DOHH2 (cell line): ENCODE measurements around the gene TLR5.

Source experiments
- H3F3A ChIP-seq: fragments of 200-600 bp; sonication (generic), shearing (Covaris generic); 2 replicates; pipeline ENCODE4 v1.6.0; 2016; ENCODE audit warnings: antibody characterized with exemption, mild to moderate bottlenecking; ENCODE audit not compliant: control insufficient read depth, insufficient read depth
- H3K27ac ChIP-seq: fragments of 200-600 bp; sonication (generic); 2 replicates; pipeline ENCODE4 v1.5.1; 2014; ENCODE audit warnings: low read depth, mild to moderate bottlenecking, low read length, moderate library complexity
- H3K27me3 ChIP-seq: fragments of 200-600 bp; sonication (generic); 2 replicates; pipeline ENCODE4 v1.6.1; 2014; ENCODE audit warnings: mild to moderate bottlenecking, low read length, mixed read lengths; ENCODE audit not compliant: control insufficient read depth
- H3K36me3 ChIP-seq: fragments of 200-600 bp; sonication (generic); 2 replicates; pipeline ENCODE4 v1.6.1; 2014; ENCODE audit warnings: mild to moderate bottlenecking, low read length, moderate library complexity, mixed read lengths; ENCODE audit not compliant: control insufficient read depth
- H3K4me1 ChIP-seq: fragments of 200-600 bp; sonication (generic); 2 replicates; pipeline ENCODE4 v1.6.1; 2014; ENCODE audit warnings: mild to moderate bottlenecking, low read length, mixed read lengths; ENCODE audit not compliant: control insufficient read depth
- H3K4me2 ChIP-seq: fragments of 200-600 bp; sonication (generic); 2 replicates; pipeline ENCODE4 v1.6.0; 2014; ENCODE audit warnings: mild to moderate bottlenecking, low read length, moderate library complexity
- H3K4me3 ChIP-seq: fragments of 200-600 bp; sonication (generic); 2 replicates; pipeline ENCODE4 v1.5.1; 2014; ENCODE audit warnings: mild to moderate bottlenecking, low read length, mixed read lengths
- H3K79me2 ChIP-seq: fragments of 200-600 bp; sonication (generic); 2 replicates; pipeline ENCODE4 v1.6.1; 2014; ENCODE audit warnings: mild to moderate bottlenecking, low read length, mixed read lengths; ENCODE audit not compliant: control insufficient read depth
- H3K9me2 ChIP-seq: fragments of 200-600 bp; sonication (generic); replicated peaks from 2 replicates; pipeline ENCODE4 v1.6.1; 2014; ENCODE audit warnings: mild to moderate bottlenecking, low read length, mixed read lengths; ENCODE audit not compliant: control insufficient read depth
- H3K9me3 ChIP-seq: fragments of 200-600 bp; sonication (generic); 2 replicates; pipeline ENCODE4 v1.6.1; 2014; ENCODE audit warnings: antibody characterized with exemption, low read length, mixed read lengths; ENCODE audit not compliant: control insufficient read depth, insufficient read depth
- H4K20me1 ChIP-seq: fragments of 200-600 bp; sonication (generic); 2 replicates; pipeline ENCODE4 v1.6.0; 2014; ENCODE audit warnings: low read depth, mild to moderate bottlenecking, antibody characterized with exemption, low read length, moderate library complexity; ENCODE audit not compliant: control insufficient read depth, insufficient read depth
- CTCF ChIP-seq: fragments of 200-600 bp; sonication (generic); IDR thresholded peaks from one replicate; pipeline ENCODE4 v1.5.1; 2014; ENCODE audit warnings: antibody characterized with exemption, mild to moderate bottlenecking, low read depth, low read length; ENCODE audit not compliant: poor library complexity, severe bottlenecking
- EZH2phosphoT487 ChIP-seq: fragments of 200-600 bp; sonication (generic); IDR thresholded peaks from 2 replicates; pipeline ENCODE4 v1.6.1; 2017; ENCODE audit warnings: borderline replicate concordance, mild to moderate bottlenecking, antibody characterized with exemption, low read length, moderate library complexity, mixed read lengths

The TLR5 gene

DNA sequence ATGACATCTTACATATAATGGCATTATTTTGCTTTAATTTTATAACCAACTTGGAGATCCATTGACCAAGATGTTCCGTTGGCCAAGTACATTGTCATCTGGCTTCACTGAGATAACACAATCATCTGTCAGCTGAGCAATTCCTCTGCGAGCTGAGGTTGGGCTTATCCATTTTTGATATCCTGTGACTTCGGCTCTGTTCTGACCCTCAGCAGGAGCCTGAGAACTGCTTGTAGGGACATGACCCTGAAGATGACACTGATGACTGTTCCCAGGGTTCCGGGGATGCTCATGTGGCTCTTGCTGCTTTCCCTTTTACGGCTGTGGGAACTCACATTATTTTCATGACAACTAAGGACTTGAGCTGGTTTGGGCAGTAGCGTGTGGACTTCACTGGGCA, 51.2 kb downstream of the TLR5 start:
- H3K4me3 ChIP-seq: no peak overlapping the region
- no peaks in the 10 kb centered on the region for H3K4me1 ChIP-seq
- no peak for TF ChIP-seq CTCF
- TF ChIP-seq EZH2phosphoT487: no peak
- no peaks in the 10 kb centered on the region for H3K9me3 ChIP-seq
- H3K36me3 ChIP-seq: no peaks in the 10 kb centered on the region
- no peaks in the 10 kb centered on the region for H3K79me2 ChIP-seq
- no peak overlapping the region for H3K27ac ChIP-seq
- no peak overlapping the region for H3K4me2 ChIP-seq
- no peaks in the 10 kb centered on the region for H3K27me3 ChIP-seq
- H3K9me2 ChIP-seq: no peaks in the 10 kb centered on the region
- no peaks in the 10 kb centered on the region for H4K20me1 ChIP-seq
- H3F3A ChIP-seq: no peaks in the 10 kb centered on the region

DNA sequence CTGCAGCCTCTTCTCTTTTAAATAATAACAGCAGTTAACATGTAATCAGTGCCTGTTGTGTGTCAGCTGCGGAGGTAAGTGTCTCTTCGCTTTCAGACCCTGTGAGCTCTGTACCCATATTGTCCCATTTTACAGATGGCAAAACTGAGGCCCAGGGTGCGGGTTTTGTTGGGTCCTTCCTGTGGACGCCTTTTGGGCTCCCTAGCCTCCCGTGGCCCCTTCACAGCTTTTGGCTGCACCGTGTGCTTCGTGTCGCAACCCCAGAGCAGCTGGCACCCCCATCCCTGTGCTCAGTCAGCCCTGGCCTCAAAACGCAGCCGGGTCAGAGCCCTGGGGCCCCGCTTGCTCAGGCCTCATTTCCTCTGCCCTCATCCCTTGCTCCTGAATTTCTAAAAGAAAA, 53.8 kb downstream of the TLR5 start:
- TF ChIP-seq CTCF (no peak), EZH2phosphoT487 (no peak)
- Histone ChIP-seq H3F3A (no peaks in the 10 kb centered on the region), H3K9me3 (no peaks in the 10 kb centered on the region), H3K79me2 (no peaks in the 10 kb centered on the region), H3K36me3 (no peaks in the 10 kb centered on the region), H3K9me2 (no peaks in the 10 kb centered on the region), H3K4me2 (no peak overlapping the region), H3K27ac (no peak overlapping the region), H3K4me3 (no peak overlapping the region), H3K4me1 (no peaks in the 10 kb centered on the region), H4K20me1 (no peaks in the 10 kb centered on the region), H3K27me3 (no peaks in the 10 kb centered on the region)

DNA sequence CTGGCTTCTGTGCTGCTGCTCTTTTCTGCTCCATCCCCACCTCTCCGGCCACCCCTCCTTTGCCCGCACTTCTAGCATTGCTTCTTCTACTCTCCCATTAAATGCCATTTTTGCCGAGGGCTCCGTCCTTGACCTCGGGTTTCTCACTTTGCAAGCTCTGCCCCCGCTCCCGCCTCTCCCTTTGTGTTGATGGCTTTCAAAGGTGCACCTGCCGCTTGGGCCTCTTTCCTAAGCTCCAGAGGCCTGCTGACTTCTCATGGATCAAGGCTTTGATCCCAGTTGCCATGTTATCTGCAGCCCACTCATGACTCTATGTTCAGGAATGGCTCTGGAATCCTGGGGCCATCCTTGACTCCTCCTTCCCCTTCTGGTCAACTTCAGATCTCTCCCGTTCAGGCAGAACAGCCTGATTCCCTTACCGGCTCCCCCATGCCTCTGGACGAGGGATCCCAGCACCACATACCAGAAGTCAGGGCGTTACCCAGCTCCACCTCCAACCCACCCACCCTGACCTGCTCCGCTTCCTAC, 54.3 kb downstream of the TLR5 start:
- Histone ChIP-seq H3K36me3 (no peaks in the 10 kb centered on the region), H3K9me2 (no peaks in the 10 kb centered on the region), H3K4me1 (no peaks in the 10 kb centered on the region), H3K4me2 (no peak overlapping the region), H3K27me3 (no peaks in the 10 kb centered on the region), H3K9me3 (no peaks in the 10 kb centered on the region), H3K27ac (no peak overlapping the region), H4K20me1 (no peaks in the 10 kb centered on the region), H3F3A (no peaks in the 10 kb centered on the region), H3K79me2 (no peaks in the 10 kb centered on the region), H3K4me3 (no peak overlapping the region)
- no peak for TF ChIP-seq CTCF
- no peak for TF ChIP-seq EZH2phosphoT487
